ELF-1 (cell line): ENCODE results near the gene COL8A1.

Experiments
- DNase-seq: peaks from one replicate; pipeline ENCODE4 v3.0.0-alpha.2; 2016; ENCODE audit warnings: low read depth, low spot score

The COL8A1 gene

GRCh38 chr3:99670556-99670950 is 32.2 kb downstream of the COL8A1 start:
- no peak for DNase-seq

GRCh38 chr3:99674086-99674789 is 35.8 kb downstream of the COL8A1 start:
- no peak for DNase-seq

GRCh38 chr3:99678023-99678422 is 39.6 kb downstream of the COL8A1 start:
- peak; percentile 23 for DNase-seq

- DNase-seq, result no peak
These were observed 40.5 kb downstream of the COL8A1 start for GRCh38 chr3:99678896-99679295.

GRCh38 chr3:99681512-99681911 is 43.1 kb downstream of the COL8A1 start:
- no peak for DNase-seq

GRCh38 chr3:99681976-99682375 is 43.6 kb downstream of the COL8A1 start:
- no peak for DNase-seq

- DNase-seq, result no peak
These were observed 45.1 kb downstream of the COL8A1 start for GRCh38 chr3:99683465-99683864.

GRCh38 chr3:99683876-99684275 is 45.5 kb downstream of the COL8A1 start:
- DNase-seq, result no peak

- DNase-seq, result no peak
These were observed 46.2 kb downstream of the COL8A1 start for GRCh38 chr3:99684644-99685043.

- no peak for DNase-seq
These were observed 48.1 kb downstream of the COL8A1 start for GRCh38 chr3:99686469-99686868.

GRCh38 chr3:99686955-99687612 is 48.7 kb downstream of the COL8A1 start:
- peak; percentile 59 for DNase-seq

GRCh38 chr3:99690761-99691369 is 52.5 kb downstream of the COL8A1 start:
- no peak for DNase-seq

GRCh38 chr3:99693636-99694035 is 55.2 kb downstream of the COL8A1 start:
- DNase-seq, result no peak

GRCh38 chr3:99696497-99696896 is 58.1 kb downstream of the COL8A1 start:
- no peak for DNase-seq

GRCh38 chr3:99697250-99697649 is 58.9 kb downstream of the COL8A1 start:
- DNase-seq, result no peak

- DNase-seq, result no peak
These were observed 60.5 kb downstream of the COL8A1 start for GRCh38 chr3:99698932-99699331.

GRCh38 chr3:99699841-99700240 is 61.4 kb downstream of the COL8A1 start:
- no peak for DNase-seq

- DNase-seq, result no peak
These were observed 62.4 kb downstream of the COL8A1 start for GRCh38 chr3:99700631-99701268.

GRCh38 chr3:99702953-99703943 is 64.9 kb downstream of the COL8A1 start:
- DNase-seq, result no peak

- DNase-seq, result no peak
These were observed 66.0 kb downstream of the COL8A1 start for GRCh38 chr3:99704417-99704816.

- DNase-seq, result no peak
These were observed 68.0 kb downstream of the COL8A1 start for GRCh38 chr3:99706410-99706809.
